Endothelial cell of umbilical vein (primary cell): Measurements from ENCODE around the gene GRPR. TPM values are rescaled to one million over a fixed set of nuclear protein-coding genes. Genes with fewer than 3 reads are reported as not detected.

ENCODE experiments used
- BruUV-seq: library from RNA; stranded (reverse); fragments of 400-500 nt; replicated peaks from 2 replicates; lab custom pipeline; 2021; lab: Mats Ljungman, UMichigan
- CTCF ChIA-PET: fragments of 300-600, 350-600 bp; sonication (Branson Sonifier 250); formaldehyde crosslinking; loops from one replicate; lab custom pipeline; 2021; ENCODE audit warnings: antibody characterized with exemption, inconsistent platforms; lab: Charles Lee
- POLR2A ChIA-PET: fragments of 300-600, 350-600 bp; sonication (Branson Sonifier 250); formaldehyde crosslinking; loops from one replicate; lab custom pipeline; 2021; ENCODE audit warnings: antibody characterized with exemption, inconsistent platforms; lab: Charles Lee
- DNase-seq: peaks from one replicate; pipeline ENCODE4 v3.0.0-alpha.2; 2011; ENCODE audit warnings: low read depth, low spot score
- FAIRE-seq: peaks from 2 replicates; lab custom pipeline; 2011; peaks lifted over from hg19 to GRCh38; lab: Jason Lieb, UNC
- H2AFZ ChIP-seq: 2 replicates; pipeline ENCODE4 v1.6.0; 2012; ENCODE audit warnings: low read depth, low read length, control low read depth, inconsistent platforms
- H3K27ac ChIP-seq: 2 replicates; pipeline ENCODE4 v1.5.1; 2011; ENCODE audit warnings: low read depth, mild to moderate bottlenecking, control low read depth, low read length, moderate library complexity; ENCODE audit not compliant: insufficient read depth
- H3K27me3 ChIP-seq, 2 experiments: 2 replicates each; pipeline versions ENCODE4 v1.6.0 to v1.6.1; 2011; ENCODE audit warnings: low read length in 2 of 2, mixed read lengths in 1 of 2; ENCODE audit not compliant: control insufficient read depth in 2 of 2, insufficient read depth in 2 of 2
- H3K36me3 ChIP-seq, 2 experiments: 2 replicates in 1 of 2; 3 replicates in 1 of 2; pipeline ENCODE4 v1.5.1; 2011; ENCODE audit warnings: low read length in 2 of 2, mild to moderate bottlenecking in 1 of 2, moderate library complexity in 1 of 2; ENCODE audit not compliant: control insufficient read depth in 2 of 2, insufficient read depth in 2 of 2; ENCODE audit errors: extremely low read depth in 1 of 2
- H3K4me1 ChIP-seq: 3 replicates; pipeline ENCODE4 v1.5.1; 2011; ENCODE audit warnings: mild to moderate bottlenecking, low read length; ENCODE audit not compliant: control insufficient read depth, insufficient read depth; ENCODE audit errors: extremely low read depth
- H3K4me2 ChIP-seq: 2 replicates; pipeline ENCODE4 v1.6.1; 2011; ENCODE audit warnings: low read length, control low read depth, mixed read lengths; ENCODE audit not compliant: insufficient read depth
- H3K4me3 ChIP-seq, 3 experiments: fragments of 200-600 bp in 1 of 3; sonication (generic), shearing (Covaris generic) in 1 of 3; replicated peaks in 1 of 3; 2 replicates each; pipeline ENCODE4 v1.5.1; 2011 to 2016; ENCODE audit warnings: control low read depth in 3 of 3, low read length in 3 of 3, mild to moderate bottlenecking in 2 of 3, inconsistent platforms in 1 of 3, low read depth in 1 of 3, moderate library complexity in 1 of 3; ENCODE audit not compliant: insufficient read depth in 1 of 3
- H3K79me2 ChIP-seq: 2 replicates; pipeline ENCODE4 v1.6.0; 2012; ENCODE audit warnings: low read length, inconsistent platforms; ENCODE audit not compliant: control insufficient read depth, insufficient read depth
- H3K9ac ChIP-seq: replicated peaks from 2 replicates; pipeline ENCODE3; 2011; ENCODE audit warnings: low read length, control low read depth; ENCODE audit not compliant: insufficient read depth; ENCODE audit errors: extremely low read depth
- H3K9me1 ChIP-seq: replicated peaks from 3 replicates; pipeline ENCODE4 v1.6.0; 2011; ENCODE audit warnings: mild to moderate bottlenecking, low read length; ENCODE audit not compliant: control insufficient read depth, insufficient read depth; ENCODE audit errors: extremely low read depth
- H3K9me3 ChIP-seq: replicated peaks from 2 replicates; pipeline ENCODE4 v1.5.1; 2012; ENCODE audit warnings: low read length, inconsistent platforms; ENCODE audit not compliant: control insufficient read depth, insufficient read depth
- H4K20me1 ChIP-seq: replicated peaks from 2 replicates; pipeline ENCODE3; 2011; ENCODE audit warnings: mild to moderate bottlenecking, low read length; ENCODE audit not compliant: control insufficient read depth, insufficient read depth; ENCODE audit errors: extremely low read depth
- EZH2 ChIP-seq: IDR thresholded peaks from 2 replicates; pipeline ENCODE4 v1.6.1; 2012; ENCODE audit warnings: borderline replicate concordance, low read depth, mild to moderate bottlenecking, moderate library complexity, low read length, inconsistent platforms; ENCODE audit not compliant: severe bottlenecking
- FOS ChIP-seq: IDR thresholded peaks from 2 replicates; pipeline ENCODE4 v1.6.1; 2011; ENCODE audit warnings: mild to moderate bottlenecking, low read length, moderate library complexity, borderline replicate concordance; ENCODE audit not compliant: insufficient read depth
- GATA2 ChIP-seq: IDR thresholded peaks from 2 replicates; pipeline ENCODE4 v1.7.0; 2011; ENCODE audit warnings: low read depth, mild to moderate bottlenecking, moderate library complexity, mixed read lengths, low read length; ENCODE audit not compliant: insufficient read length, insufficient read depth
- JUN ChIP-seq: IDR thresholded peaks from 2 replicates; pipeline ENCODE4 v1.6.1; 2011; ENCODE audit warnings: borderline replicate concordance, low read depth; ENCODE audit not compliant: insufficient read length, insufficient read depth
- MYC ChIP-seq: IDR thresholded peaks from one replicate; pipeline ENCODE4 v1.6.1; 2011; ENCODE audit warnings: mild to moderate bottlenecking, low read depth, low read length
- POLR2A ChIP-seq: IDR thresholded peaks from 2 replicates; pipeline ENCODE4 v1.6.1; 2012; ENCODE audit warnings: low read depth, mild to moderate bottlenecking, control low read depth, low read length
- POLR2AphosphoS5 ChIP-seq: IDR thresholded peaks from 2 replicates; pipeline ENCODE4 v1.6.1; 2012; ENCODE audit warnings: low read depth, mild to moderate bottlenecking, control low read depth, low read length, moderate library complexity; ENCODE audit not compliant: insufficient read depth
- dilution Hi-C: fragments of 300-500 bp; cut with MboI; formaldehyde crosslinking; loops from one replicate; pipeline ENCODE4 v1.15.0; 2019; ENCODE audit warnings: low sequenced_read_pairs; ENCODE audit not compliant: extremely low pct_ligation_motif_present
- intact Hi-C: fragments of 100-400 bp; cut with micrococcal nuclease; formaldehyde crosslinking; loops from one replicate; pipeline ENCODE4 v1.10.0; 2022
- polyA plus RNA-seq, 4 experiments: library from polyadenylated mRNA; depleted of rRNA in 3 of 4; stranded (reverse) in 3 of 4; unstranded in 1 of 4; fragments of >200 nt; gene quantifications; 2 replicates each; pipeline versions ENCODE4 v1.2.1 to v1.2.3, GENCODE V29; 2011 to 2012; ENCODE audit warnings: missing spikeins in 1 of 4
- total RNA-seq: library from RNA; stranded (reverse); gene quantifications from 2 replicates; pipeline ENCODE4 v1.2.3, GENCODE V29; 2021
- TF ChIP-seq, protein P1 (sequence below): IDR thresholded peaks from 2 replicates; pipeline ENCODE4 v1.6.1; 2011; ENCODE audit not compliant: insufficient read depth, insufficient read length
- TF ChIP-seq, protein P2 (sequence below), 2 donors: IDR thresholded peaks; 1 replicate in 1 of 2; 2 replicates in 1 of 2; pipeline ENCODE4 v1.5.1; 2011; ENCODE audit warnings: low read length in 2 of 2, mild to moderate bottlenecking in 2 of 2, moderate library complexity in 2 of 2, control low read depth in 1 of 2, inconsistent platforms in 1 of 2, low read depth in 1 of 2; ENCODE audit not compliant: insufficient read depth in 1 of 2; ENCODE audit errors: extremely low read depth in 1 of 2

The GRPR gene
- total and polyA plus RNA-seq, 2 donors (not counting 3 experiments of a cell fraction or from before 2014, with no cell fraction given): 0.11 TPM; not detected in 1

DNA sequence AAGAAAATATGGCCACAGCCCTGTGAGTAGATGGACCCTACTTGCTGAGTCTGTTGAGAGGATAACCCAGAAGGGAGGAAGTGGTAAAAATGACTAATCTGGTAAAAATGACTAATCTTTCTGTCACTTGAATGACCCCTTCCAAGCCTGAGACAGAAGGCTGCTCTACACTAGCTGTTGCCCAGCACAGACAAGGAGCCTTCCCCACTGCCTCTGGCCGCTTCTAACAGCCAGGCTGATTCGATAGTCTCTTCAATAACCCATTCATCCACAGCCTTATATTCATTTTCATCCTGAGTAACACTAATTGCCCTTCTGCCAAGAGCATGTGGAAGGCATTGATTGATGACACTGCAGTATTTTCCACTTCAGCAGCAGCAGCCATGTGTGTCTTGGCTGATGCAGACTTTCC, 62.4 kb downstream of the GRPR start:
- Histone ChIP-seq H3K27ac (no peak overlapping the region), H3K27me3 (no peaks in the 10 kb centered on the region), H3K4me3 (no peak overlapping the region), H3K9me3 (no peaks in the 10 kb centered on the region), H3K9ac (no peak overlapping the region), H3K4me1 (peaks cover 31% of the 10 kb centered on the region), H4K20me1 (no peaks in the 10 kb centered on the region), H3K79me2 (no peaks in the 10 kb centered on the region), H3K9me1 (no peaks in the 10 kb centered on the region), H3K4me2 (no peak overlapping the region), H3K36me3 (no peaks in the 10 kb centered on the region), H2AFZ (no peak overlapping the region)
- dilution Hi-C loops: no loop called here
- peak; percentile 85 for FAIRE-seq
- BruUV-seq: no TSS peak
- POLR2A ChIA-PET: interaction anchor here (0.6 kb wide), 1 partner anchor 21 kb away, joined by 3 read pairs; no protein-coding TSS in a partner anchor
- DNase-seq: peak; percentile 74
- CTCF ChIA-PET: no interaction called here
- TF ChIP-seq GATA2 (no peak), EZH2 (no peak), FOS (peak; percentile 68), JUN (peak; percentile 81)
- intact Hi-C loops: loop anchor here (2.0 to 10.0 kb wide), 2 partner anchors 333 to 479 kb away; no protein-coding TSS in a partner anchor

DNA sequence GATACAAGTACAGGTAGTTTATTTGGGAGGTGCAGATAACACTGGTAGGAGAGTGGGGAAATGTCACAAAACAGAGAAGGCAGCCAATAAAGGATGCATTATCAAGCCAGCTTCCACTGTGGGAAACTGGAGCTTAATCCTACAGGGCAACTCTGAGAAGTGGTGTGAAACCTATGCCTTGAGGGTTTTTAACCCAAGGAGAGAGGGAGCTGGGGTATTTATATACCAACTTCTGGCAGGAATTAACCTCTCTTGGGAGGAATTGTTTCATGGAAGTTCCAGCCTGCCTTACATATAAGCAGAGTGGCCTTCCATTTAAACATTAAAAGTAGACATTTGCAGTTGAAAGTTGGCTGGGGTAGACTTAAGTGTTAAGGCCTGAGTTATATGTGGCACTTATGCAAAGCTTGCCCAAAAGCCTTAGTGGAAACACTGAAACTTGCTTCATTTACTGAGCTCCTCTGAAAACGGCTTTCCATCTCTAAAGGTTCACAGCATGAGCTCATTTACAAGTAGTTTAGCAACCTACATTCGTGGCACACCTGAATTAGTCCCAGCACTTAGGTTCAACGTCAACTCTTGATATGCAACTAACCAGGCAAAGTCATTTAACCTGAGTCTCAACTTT, 63.1 kb downstream of the GRPR start:
- no peak overlapping the region for H3K4me2 ChIP-seq
- no peak overlapping the region for H3K27ac ChIP-seq
- no peak overlapping the region for H2AFZ ChIP-seq

More for the DNA sequence above, 63.1 kb downstream of the GRPR start:
- POLR2A ChIA-PET: interaction anchor here (0.6 kb wide), 1 partner anchor 22 kb away, joined by 3 read pairs; no protein-coding TSS in a partner anchor
- Histone ChIP-seq H3K27me3 (no peaks in the 10 kb centered on the region), H3K4me1 (peaks cover 31% of the 10 kb centered on the region), H3K9me1 (no peaks in the 10 kb centered on the region), H3K36me3 (no peaks in the 10 kb centered on the region), H4K20me1 (no peaks in the 10 kb centered on the region), H3K9me3 (no peaks in the 10 kb centered on the region), H3K4me3 (no peak overlapping the region), H3K79me2 (no peaks in the 10 kb centered on the region), H3K9ac (no peak overlapping the region)
- intact Hi-C loops (loop anchor here (2.0 to 10.0 kb wide), 2 partner anchors 334 to 478 kb away; no protein-coding TSS in a partner anchor), dilution Hi-C loops (no loop called here)
- CTCF ChIA-PET: interaction anchor here (0.8 to 1.4 kb wide), 2 partner anchors 12 to 64 kb away, joined by 3 read pairs; partner anchors contain the start of gene GRPR
- TF ChIP-seq FOS: no peak
- TF ChIP-seq JUN: no peak
- TF ChIP-seq POLR2AphosphoS5: no peak
- TF ChIP-seq MYC: no peak
- no peak for TF ChIP-seq GATA2
- TF ChIP-seq POLR2A: no peak
- no peak for TF ChIP-seq EZH2
- TF ChIP-seq, protein P1, sequence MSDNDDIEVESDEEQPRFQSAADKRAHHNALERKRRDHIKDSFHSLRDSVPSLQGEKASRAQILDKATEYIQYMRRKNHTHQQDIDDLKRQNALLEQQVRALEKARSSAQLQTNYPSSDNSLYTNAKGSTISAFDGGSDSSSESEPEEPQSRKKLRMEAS: no peak
- TF ChIP-seq, protein P2, sequence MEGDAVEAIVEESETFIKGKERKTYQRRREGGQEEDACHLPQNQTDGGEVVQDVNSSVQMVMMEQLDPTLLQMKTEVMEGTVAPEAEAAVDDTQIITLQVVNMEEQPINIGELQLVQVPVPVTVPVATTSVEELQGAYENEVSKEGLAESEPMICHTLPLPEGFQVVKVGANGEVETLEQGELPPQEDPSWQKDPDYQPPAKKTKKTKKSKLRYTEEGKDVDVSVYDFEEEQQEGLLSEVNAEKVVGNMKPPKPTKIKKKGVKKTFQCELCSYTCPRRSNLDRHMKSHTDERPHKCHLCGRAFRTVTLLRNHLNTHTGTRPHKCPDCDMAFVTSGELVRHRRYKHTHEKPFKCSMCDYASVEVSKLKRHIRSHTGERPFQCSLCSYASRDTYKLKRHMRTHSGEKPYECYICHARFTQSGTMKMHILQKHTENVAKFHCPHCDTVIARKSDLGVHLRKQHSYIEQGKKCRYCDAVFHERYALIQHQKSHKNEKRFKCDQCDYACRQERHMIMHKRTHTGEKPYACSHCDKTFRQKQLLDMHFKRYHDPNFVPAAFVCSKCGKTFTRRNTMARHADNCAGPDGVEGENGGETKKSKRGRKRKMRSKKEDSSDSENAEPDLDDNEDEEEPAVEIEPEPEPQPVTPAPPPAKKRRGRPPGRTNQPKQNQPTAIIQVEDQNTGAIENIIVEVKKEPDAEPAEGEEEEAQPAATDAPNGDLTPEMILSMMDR (IDR thresholded peaks at IDR 0.05; ENCODE audit: extremely low read depth in 1 of 2, insufficient read depth in 1 of 2, low read depth in 1 of 2, low read length in 2 of 2): no peak
- BruUV-seq: no TSS peak
- DNase-seq: no peak
- FAIRE-seq: peak; percentile 56
